HG02981 (cell line): Measurements from ENCODE around the gene DGAT2.
A peak's percentile ranks its signal among the peaks of the same experiment; 100 is the strongest.

ENCODE experiments used
- ATAC-seq: cut with Tn5 transposase; IDR thresholded peaks from one replicate; pipeline ENCODE4 v1.9.1; 2021; ENCODE audit warnings: mild to moderate bottlenecking, moderate library complexity; ENCODE audit not compliant: unreplicated experiment

The DGAT2 gene

DNA sequence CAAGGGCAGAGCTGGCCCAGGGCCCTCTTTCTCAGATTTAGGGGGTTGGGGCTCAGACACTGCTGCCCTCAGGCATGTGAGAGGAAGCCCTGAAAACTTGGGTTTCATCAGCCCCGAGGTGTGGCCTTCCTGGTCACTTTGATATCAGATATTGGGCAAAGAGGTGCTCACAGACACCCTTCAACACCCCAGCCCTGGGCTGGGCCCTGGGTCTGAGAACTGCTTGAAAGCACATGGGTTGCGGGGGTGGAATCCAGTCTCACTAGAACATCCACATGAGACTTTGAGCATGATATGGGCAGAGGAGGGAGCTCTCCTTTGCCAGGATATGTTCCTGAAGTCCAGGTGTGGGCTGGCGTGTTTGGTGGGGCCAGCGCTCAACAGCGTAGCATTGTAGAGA lies 10.4 kb downstream of the DGAT2 start:
- no peak for ATAC-seq

- ATAC-seq = no peak
Measured at GRCh38 chr11:75779960-75780359, 11.4 kb downstream of the DGAT2 start.

- no peak for ATAC-seq
Measured at GRCh38 chr11:75780888-75781287, 12.3 kb downstream of the DGAT2 start.

GRCh38 chr11:75781296-75781695 lies 12.7 kb downstream of the DGAT2 start:
- no peak for ATAC-seq

GRCh38 chr11:75781831-75782230 lies 13.3 kb downstream of the DGAT2 start:
- no peak for ATAC-seq

DNA sequence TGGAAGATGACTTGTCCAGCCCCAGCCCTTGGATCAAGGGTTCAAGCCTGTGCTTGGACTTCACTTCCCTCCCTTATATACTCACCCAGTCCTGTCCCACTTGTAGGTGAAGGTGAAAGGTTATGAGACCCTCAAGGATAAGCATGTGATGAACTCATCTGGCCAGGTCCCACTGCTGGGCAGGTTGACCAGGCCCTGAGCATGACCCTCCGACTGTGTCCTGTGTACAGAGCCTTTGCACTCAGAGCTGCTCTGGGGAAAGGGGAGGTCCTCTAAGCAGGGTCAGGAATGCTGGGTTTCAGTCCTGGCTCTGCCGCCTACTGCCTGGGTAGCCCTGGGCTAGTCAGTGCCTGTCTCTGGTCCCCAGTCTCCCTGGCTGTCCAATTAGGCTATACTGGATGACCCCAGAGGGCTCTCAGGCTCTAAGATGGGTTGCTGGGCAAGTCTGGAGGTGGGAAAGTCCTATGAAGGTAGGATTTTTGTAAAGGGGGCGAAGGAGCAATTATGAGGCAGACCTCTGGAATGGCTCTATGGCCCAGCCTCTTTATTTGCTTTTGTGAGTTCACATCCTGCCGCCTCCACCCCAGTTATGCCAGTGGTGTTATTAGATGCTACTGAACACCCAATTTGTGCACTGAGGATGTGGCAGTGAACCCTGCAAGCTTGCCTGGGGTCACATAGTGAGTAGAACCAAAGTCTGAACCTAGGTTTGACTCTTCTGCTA lies 14.1 kb downstream of the DGAT2 start:
- no peak for ATAC-seq

DNA sequence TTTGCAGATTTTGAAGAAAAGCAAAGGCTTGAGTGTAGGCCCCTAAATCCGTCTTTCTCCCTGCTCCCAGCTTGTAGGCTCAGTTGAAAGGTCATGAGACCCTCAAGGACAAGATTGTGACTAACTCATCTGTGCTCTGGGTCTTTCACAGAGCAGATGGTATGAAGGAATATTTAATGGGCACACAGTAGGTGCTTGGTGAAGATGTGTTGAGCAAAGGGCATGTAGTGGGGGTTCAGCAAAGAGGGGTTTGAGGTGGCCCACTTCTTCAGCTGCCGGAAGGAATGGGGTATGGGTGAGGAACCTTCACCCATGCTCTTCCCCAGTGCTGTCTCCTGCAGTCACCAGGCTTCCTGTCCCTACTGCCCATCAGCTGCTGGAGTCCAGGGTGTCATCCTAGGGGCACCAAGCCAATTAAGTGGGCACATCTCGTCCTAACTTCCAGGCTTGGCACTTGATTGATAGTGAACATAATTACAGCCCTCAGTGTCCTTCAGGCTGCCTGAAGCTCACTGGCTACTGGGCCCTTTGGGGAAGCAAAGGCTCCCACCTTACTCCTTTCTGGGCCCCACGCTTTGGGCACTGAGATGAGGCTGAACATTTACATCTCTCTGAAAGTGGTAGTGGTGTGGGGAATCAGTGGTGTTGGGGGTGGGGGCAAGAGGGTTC lies 15.0 kb downstream of the DGAT2 start:
- no peak for ATAC-seq

DNA sequence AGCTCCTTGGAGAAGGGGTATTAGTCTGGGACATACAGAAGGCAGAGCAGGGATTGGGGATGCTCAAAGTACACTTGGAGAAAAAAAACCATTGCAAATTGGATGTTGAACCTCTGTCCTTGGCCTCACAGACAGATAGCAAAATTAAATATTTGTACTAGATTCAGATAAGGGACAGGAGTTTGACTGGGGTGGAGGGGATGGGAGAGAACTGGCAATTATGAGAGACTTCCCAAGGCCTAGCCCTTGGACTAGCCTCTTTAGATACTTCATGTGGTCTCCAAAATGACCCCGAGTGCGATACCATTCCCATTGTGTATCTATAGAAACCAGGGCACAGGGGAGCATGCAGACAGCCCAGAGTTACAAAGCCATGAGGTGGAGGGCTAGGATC lies 15.5 kb downstream of the DGAT2 start:
- ATAC-seq = no peak

GRCh38 chr11:75784506-75784905 lies 15.9 kb downstream of the DGAT2 start:
- no peak for ATAC-seq

- ATAC-seq = no peak
Measured at GRCh38 chr11:75785187-75785586, 16.6 kb downstream of the DGAT2 start.

DNA sequence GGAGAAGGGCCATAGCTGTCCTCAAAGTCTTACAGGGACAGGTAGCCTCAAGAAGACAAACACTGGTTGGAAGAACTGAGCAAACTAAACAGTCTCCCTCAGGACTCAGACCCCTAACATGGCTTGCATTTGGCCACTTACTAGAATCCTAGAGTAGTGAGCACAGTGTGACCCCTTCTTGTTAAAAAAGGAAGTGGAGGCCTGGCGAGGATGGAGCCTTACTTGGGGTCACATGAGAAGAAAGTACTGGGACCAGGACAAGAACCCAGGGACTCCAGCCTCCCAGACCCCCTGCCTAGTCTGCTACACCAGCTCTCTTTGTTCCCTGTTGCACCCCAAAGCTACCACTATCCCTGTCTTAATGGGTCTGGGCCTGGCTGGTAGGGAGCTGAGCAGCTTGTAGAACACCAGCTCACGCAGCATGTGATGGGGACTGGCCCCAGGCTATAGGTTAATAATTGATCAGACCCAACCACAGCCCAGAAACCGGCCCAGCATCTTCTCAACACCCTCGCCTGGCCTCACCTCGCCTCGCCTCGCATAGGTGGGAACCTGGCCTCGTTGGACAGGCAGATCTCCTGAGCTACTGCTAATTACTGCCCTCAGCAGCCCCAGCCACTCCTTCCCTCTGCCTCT lies 17.6 kb downstream of the DGAT2 start:
- ATAC-seq = peak; percentile 65

DNA sequence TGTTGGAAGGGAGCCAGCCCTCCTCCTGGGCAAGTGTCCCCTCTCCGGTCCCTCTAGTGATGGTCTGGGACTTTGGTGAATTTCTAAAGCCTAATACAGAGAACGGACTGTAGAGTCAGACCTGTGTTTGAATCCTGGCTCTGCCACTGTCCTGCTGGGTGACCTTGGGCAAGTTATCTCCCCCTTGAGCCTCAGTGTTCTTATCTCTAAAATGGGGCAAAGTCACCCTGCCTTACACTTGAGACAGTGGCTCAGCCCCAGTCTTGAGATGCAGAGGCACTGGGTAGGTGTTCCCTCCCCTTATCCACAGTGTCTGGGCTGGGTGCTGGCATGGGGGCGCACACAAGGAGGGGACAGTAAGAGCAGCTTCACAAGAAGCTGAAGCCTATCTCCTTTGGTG lies 20.9 kb downstream of the DGAT2 start:
- ATAC-seq = no peak

- no peak for ATAC-seq
Measured at GRCh38 chr11:75790986-75791385, 22.4 kb downstream of the DGAT2 start.

DNA sequence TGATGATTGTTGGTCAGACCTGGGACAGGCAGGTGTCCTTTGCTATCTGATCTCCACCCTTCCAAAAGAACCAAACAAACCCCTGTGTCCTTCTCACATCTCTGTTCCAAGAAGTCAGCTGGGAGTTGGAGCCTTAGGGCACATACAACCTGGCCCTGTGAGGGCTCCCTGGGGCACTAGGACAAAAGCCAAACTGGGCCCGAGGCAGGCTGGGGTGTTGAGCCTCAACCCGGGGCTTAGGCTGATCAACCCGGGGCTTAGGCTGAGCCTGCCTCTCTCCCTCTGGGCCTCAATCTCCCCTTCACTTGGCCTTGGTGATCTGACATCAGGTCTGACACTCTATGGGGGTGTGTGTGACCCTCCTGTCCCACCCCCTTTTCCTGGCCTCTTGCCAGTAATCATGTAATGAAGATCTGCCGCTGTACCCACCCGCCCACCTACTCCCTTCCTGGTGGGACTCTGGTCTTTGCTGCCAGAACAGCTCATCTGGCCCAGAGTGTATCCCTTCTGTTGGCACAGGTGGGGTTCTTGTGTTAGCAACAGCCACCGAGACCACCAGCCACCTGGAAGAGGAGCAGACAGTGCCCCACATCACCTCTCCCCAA lies 23.7 kb downstream of the DGAT2 start:
- no peak for ATAC-seq

DNA sequence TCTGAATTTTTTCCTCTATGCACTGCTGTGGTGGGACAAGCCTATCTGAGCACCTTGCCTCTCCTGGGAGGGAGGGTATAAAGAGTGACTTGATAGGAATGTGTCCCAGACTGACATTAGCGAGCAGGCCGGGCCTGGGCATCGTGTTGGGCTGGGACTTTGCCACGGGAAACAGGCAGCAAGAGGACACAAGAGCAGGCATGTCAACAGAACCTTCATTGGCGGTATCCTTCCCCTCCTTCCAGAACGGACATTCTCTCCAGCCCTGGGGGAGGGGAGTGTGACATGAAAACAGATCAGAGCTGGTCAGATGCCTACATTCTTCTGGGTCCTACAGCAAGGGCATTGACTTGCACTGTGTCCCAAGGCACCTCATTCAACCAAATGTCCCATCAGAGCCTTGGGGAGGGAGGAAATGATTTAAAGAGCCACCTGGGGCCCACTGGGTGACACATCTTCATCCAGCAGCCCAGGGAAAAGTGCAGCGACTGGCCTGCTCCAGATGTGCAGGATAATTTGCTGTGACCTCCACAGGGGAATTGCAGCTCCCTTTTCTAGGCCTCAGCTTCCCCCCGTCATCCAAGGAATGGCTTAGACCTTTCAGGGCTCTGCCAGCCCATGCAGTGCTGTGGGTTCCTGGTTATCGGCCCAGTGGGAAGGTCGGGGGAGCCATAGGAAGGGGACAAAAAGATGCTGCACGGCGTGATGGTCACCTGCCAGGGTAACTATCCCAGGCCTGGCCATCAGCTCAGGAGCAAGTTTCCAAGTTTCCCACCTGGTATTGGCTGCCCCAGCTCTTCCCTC lies 24.6 kb downstream of the DGAT2 start:
- no peak for ATAC-seq

DNA sequence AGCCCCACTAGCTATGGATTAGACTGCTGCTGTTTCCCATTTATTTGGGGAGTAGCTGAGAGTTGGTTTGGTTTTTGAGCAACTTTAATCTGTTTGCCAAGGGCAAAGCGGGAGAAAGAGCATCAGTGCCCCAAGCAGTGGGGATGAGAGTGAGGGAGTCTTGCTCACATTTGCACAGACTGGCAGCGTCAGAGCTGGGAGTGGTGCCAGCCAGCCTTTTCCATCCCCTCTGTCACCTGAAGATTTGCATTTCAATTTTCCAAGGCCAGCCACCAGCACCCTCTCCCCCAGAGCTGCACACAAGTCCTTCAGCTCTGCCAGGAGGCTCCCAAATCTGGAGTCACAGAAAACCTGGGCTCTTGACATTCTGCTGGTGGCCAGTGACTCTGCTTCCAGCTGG lies 25.4 kb downstream of the DGAT2 start:
- no peak for ATAC-seq

GRCh38 chr11:75795276-75796090 lies 26.9 kb downstream of the DGAT2 start:
- ATAC-seq = no peak

DNA sequence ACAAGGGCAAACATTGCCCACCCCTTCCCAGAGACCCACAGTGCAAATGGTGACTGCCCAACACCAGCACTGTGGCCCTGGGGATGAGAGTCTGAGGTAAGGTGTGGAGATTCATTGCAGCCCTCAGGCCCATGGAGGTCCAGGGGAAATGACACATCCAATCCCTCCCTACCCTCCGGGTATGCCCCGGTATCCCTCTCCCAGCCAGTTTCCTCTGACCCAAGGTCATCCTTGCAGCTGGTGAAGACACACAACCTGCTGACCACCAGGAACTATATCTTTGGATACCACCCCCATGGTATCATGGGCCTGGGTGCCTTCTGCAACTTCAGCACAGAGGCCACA lies 27.5 kb downstream of the DGAT2 start:
- no peak for ATAC-seq

- ATAC-seq = no peak
Measured at GRCh38 chr11:75797116-75797515, 28.5 kb downstream of the DGAT2 start.

- ATAC-seq = no peak
Measured at GRCh38 chr11:75797792-75798191, 29.2 kb downstream of the DGAT2 start.
